ENCODE results near the gene RFPL2. TPM values are rescaled to one million over a fixed set of nuclear protein-coding genes. Genes with fewer than 3 reads are reported as not detected.

Gene RFPL2
- total RNA-seq, 1 experiment from 2014 or later = not detected

DNA sequence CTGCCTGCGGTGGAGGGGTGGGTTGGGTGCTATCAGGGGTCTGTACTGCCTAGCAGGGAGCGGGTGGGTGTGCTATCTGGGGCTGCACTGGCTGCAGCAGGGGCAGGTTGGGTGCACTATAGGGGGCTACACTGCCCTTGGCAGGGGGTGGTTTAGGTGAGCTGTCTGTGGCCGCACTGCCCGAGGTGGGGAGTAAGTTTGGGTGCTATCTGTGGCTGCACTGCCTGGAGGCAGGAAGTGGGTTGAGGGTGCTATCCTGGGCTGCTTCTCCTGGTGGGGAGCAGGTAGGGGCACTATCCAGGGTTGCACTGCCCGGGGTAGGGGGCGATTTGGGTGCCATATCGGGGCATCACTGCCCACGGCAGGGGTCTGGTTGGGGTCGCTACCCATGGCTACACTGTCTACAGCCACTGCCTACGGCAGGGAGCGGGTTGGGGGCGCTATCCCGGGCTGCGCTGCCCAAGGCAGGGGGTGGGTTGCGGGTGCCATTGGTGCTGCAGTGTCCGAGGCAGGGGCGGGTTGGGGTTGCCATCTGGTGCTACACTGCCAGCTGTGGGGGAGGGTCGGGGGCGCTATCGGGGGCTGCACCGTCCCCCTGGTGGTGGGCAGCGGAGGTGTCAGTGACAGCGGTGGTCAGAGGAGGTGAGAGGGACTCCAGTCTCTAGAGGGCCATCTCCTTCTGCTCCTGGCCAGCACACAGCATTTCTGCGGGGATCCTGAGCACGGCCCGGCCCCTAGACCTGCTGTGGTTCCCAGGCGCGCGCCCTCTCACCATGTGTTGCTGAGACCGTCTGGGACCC is 1.3 kb upstream of the RFPL2 start:
- intact Hi-C loops (cut with micrococcal nuclease; ENCODE audit: unreplicated experiment) = loop anchor here (10.0 kb wide), 1 partner anchor 231 kb away; no protein-coding TSS in a partner anchor
- H3K27ac ChIP-seq (ENCODE audit: low read depth, low read length, poor library complexity, severe bottlenecking) = no peak overlapping the region
- H3K4me3 ChIP-seq (ENCODE audit: low read depth, low read length, poor library complexity, severe bottlenecking) = no peak overlapping the region
- no TSS peak for BruUV-seq (replicated peaks)
- ChIA-PET CTCF (no interaction called here), POLR2A (ENCODE audit: low non-redundant PET) (no interaction called here)
- peaks cover 4% of the 10 kb centered on the region for H3K4me1 ChIP-seq (ENCODE audit: insufficient read depth, low read length, poor library complexity, severe bottlenecking)
- TF ChIP-seq, protein P1, sequence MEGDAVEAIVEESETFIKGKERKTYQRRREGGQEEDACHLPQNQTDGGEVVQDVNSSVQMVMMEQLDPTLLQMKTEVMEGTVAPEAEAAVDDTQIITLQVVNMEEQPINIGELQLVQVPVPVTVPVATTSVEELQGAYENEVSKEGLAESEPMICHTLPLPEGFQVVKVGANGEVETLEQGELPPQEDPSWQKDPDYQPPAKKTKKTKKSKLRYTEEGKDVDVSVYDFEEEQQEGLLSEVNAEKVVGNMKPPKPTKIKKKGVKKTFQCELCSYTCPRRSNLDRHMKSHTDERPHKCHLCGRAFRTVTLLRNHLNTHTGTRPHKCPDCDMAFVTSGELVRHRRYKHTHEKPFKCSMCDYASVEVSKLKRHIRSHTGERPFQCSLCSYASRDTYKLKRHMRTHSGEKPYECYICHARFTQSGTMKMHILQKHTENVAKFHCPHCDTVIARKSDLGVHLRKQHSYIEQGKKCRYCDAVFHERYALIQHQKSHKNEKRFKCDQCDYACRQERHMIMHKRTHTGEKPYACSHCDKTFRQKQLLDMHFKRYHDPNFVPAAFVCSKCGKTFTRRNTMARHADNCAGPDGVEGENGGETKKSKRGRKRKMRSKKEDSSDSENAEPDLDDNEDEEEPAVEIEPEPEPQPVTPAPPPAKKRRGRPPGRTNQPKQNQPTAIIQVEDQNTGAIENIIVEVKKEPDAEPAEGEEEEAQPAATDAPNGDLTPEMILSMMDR (conservative IDR thresholded peaks at IDR 0.05; ENCODE audit: low read depth, low read length) = no peak
- TF ChIP-seq EZH2 (IDR thresholded peaks at IDR 0.05; ENCODE audit: borderline replicate concordance, low read depth, low read length, poor library complexity, severe bottlenecking) = no peak
- no peaks in the 10 kb centered on the region for H3K9me3 ChIP-seq (ENCODE audit: low read depth, low read length, poor library complexity, severe bottlenecking)
- H3K27me3 ChIP-seq (replicated peaks; ENCODE audit: insufficient read depth, low read depth, low read length, poor library complexity) = peaks cover 18% of the 10 kb centered on the region
- no peaks in the 10 kb centered on the region for H3K36me3 ChIP-seq (ENCODE audit: insufficient read depth, low read length, poor library complexity, severe bottlenecking)
- no peak for DNase-seq (ENCODE audit: low spot score)

DNA sequence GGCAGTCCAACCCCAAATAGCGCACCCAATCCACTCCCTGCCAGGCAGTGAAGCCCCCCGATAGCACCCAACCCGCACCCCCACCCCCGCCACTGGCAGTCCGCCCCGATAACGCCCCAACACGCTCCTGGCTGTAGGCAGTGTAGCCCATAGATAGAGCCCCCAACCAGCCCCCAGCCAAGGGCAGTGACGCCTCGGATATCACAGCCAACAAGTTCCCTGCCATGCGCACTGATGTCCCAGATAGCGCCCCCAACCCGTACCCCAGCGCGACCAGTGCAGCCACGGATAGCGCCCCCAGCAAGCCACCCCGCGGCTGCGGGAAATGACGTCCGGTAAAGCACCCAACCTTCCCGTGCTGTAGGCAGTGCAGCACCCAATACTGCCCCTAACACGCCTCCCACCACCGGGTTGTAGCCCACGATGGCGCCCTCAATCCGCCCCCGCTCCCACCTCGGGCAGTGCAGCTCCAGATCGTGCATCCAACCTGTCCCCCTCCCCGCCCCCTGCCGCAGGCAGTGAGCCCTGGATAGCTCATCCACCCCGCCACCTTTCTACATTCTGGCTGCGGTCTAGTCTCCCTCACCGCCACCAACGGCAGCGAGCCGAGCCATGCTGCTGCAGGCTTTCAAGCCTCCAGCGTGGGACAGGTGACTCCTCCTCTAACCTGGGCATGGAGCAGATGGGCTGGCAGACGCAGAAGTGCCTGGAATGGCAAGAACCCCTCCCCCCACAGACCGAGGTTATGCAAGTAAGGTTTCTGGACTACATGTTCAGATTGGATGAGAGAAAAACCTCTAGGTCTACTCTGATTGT is 625 bp downstream of the RFPL2 start:
- TF ChIP-seq, protein P1 (conservative IDR thresholded peaks at IDR 0.05; ENCODE audit: low read depth, low read length) = no peak; the same call in 1 of the 2 replicates
- no peak for TF ChIP-seq EZH2 (IDR thresholded peaks at IDR 0.05; ENCODE audit: borderline replicate concordance, low read depth, low read length, poor library complexity, severe bottlenecking)
- Histone ChIP-seq H3K4me1 (ENCODE audit: insufficient read depth, low read length, poor library complexity, severe bottlenecking) (peaks cover 4% of the 10 kb centered on the region), H3K9me3 (ENCODE audit: low read depth, low read length, poor library complexity, severe bottlenecking) (no peaks in the 10 kb centered on the region), H3K4me3 (ENCODE audit: low read depth, low read length, poor library complexity, severe bottlenecking) (peak overlapping the region; percentile 46), H3K27ac (ENCODE audit: low read depth, low read length, poor library complexity, severe bottlenecking) (no peak overlapping the region), H3K36me3 (ENCODE audit: insufficient read depth, low read length, poor library complexity, severe bottlenecking) (no peaks in the 10 kb centered on the region), H3K27me3 (replicated peaks; ENCODE audit: insufficient read depth, low read depth, low read length, poor library complexity) (peaks cover 18% of the 10 kb centered on the region)
- intact Hi-C loops (cut with micrococcal nuclease; ENCODE audit: unreplicated experiment) = loop anchor here (5.0 to 10.0 kb wide), 2 partner anchors 229 to 268 kb away; partner anchors contain the start of gene FBXO7
- CTCF ChIA-PET = interaction anchor here (0.6 to 1.5 kb wide), 2 partner anchors 252 to 270 kb away, joined by 4 to 11 read pairs; partner anchors contain the start of gene FBXO7
- POLR2A ChIA-PET (ENCODE audit: low non-redundant PET) = interaction anchor here (0.6 kb wide), 1 partner anchor 746 kb away, joined by 14 read pairs; no protein-coding TSS in a partner anchor
- DNase-seq (ENCODE audit: low spot score) = peak; percentile 19
- no TSS peak for BruUV-seq (replicated peaks)

DNA sequence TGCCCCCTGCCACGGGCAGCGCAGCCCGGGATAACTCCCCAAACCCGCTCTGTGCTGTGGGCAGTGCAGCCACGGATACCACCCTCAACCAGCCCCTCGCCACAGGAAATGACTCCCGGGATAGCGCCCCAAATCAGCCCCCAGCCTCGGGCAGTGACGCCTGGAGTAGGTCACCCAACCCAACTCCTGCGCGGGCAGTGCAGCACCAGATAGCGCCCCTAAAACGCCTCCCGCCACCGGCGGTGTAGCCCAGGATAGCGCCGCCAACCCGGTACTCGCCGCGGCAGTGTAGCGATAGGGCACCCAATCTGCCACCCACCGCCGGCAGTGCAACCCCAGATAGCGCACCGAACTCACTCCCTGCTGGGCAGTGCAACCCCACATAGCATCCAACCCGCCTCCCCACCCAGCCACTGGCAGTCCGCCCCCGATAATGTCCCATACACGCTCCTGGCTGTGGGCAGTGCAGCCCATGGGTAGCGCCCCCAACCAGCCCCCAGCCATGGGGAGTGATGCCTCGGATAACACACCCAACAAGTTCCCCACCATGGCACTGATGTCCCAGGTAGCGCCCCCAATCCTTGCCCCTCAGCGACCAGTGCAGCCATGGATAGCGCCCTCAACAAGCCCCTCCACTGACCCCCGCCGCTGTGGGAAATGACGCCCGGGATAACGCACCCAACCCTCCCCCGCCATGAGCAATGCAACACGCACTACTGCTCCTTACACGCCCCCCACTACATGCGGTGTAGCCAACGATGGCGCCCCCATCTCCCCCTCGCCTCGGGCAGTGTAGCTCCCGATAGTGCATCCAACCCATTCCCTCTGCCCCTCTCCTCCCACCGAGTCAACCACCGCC is 1.5 kb downstream of the RFPL2 start:
- intact Hi-C loops (cut with micrococcal nuclease; ENCODE audit: unreplicated experiment) = loop anchor here (2.0 to 10.0 kb wide), 3 partner anchors 175 to 269 kb away; partner anchors contain the start of gene FBXO7
- CTCF ChIA-PET = interaction anchor here (0.6 kb wide), 1 partner anchor 251 kb away, joined by 4 read pairs; no protein-coding TSS in a partner anchor
- Histone ChIP-seq H3K4me1 (ENCODE audit: insufficient read depth, low read length, poor library complexity, severe bottlenecking) (peaks cover 4% of the 10 kb centered on the region), H3K4me3 (ENCODE audit: low read depth, low read length, poor library complexity, severe bottlenecking) (peak overlapping the region; percentile 46), H3K9me3 (ENCODE audit: low read depth, low read length, poor library complexity, severe bottlenecking) (no peaks in the 10 kb centered on the region), H3K27ac (ENCODE audit: low read depth, low read length, poor library complexity, severe bottlenecking) (no peak overlapping the region), H3K36me3 (ENCODE audit: insufficient read depth, low read length, poor library complexity, severe bottlenecking) (no peaks in the 10 kb centered on the region), H3K27me3 (replicated peaks; ENCODE audit: insufficient read depth, low read depth, low read length, poor library complexity) (peaks cover 18% of the 10 kb centered on the region)
- TF ChIP-seq, protein P1 (conservative IDR thresholded peaks at IDR 0.05; ENCODE audit: low read depth, low read length) = no peak
- peak; percentile 25 for TF ChIP-seq EZH2 (IDR thresholded peaks at IDR 0.05; ENCODE audit: borderline replicate concordance, low read depth, low read length, poor library complexity, severe bottlenecking)
- BruUV-seq (replicated peaks) = no TSS peak
- DNase-seq (ENCODE audit: low spot score) = peak; percentile 2
- POLR2A ChIA-PET (ENCODE audit: low non-redundant PET) = no interaction called here
